ACC112 (cell line): ENCODE measurements around the gene ATRX.
A peak's percentile ranks its signal among the peaks of the same experiment; 100 is the strongest.
"Not testable (repeated sequence)": the region's sequence is repeated elsewhere in the genome, so short reads cannot be mapped to it uniquely, and the experiment has no call there.

Experiments
- H2AFZ ChIP-seq: fragments of 200-600 bp; sonication (generic); one replicate; pipeline ENCODE4 v1.6.0; 2017; ENCODE audit warnings: antibody characterized with exemption, low read length; ENCODE audit not compliant: unreplicated experiment
- H3K27ac ChIP-seq: fragments of 200-600 bp; sonication (generic); 2 replicates; pipeline ENCODE4 v1.5.1; 2014; ENCODE audit warnings: low read depth, mild to moderate bottlenecking, antibody characterized with exemption, low read length, moderate library complexity
- H3K27me3 ChIP-seq: fragments of 200-600 bp; sonication (generic); 2 replicates; pipeline ENCODE4 v1.6.1; 2014; ENCODE audit warnings: mild to moderate bottlenecking, antibody characterized with exemption, low read length, moderate library complexity, mixed read lengths; ENCODE audit not compliant: insufficient read depth
- H3K36me3 ChIP-seq: fragments of 200-600 bp; sonication (generic); 2 replicates; pipeline ENCODE4 v1.6.1; 2016; ENCODE audit warnings: mild to moderate bottlenecking, antibody characterized with exemption, low read length, moderate library complexity, mixed read lengths; ENCODE audit not compliant: insufficient read depth
- H3K4me1 ChIP-seq: fragments of 200-600 bp; sonication (generic); one replicate; pipeline ENCODE4 v1.6.1; 2016; ENCODE audit warnings: low read length, mixed read lengths; ENCODE audit not compliant: insufficient read depth, unreplicated experiment, control insufficient read depth
- H3K4me3 ChIP-seq: fragments of 200-600 bp; sonication (generic); 2 replicates; pipeline ENCODE4 v1.5.1; 2014; ENCODE audit warnings: mild to moderate bottlenecking, low read depth, low read length
- H3K79me2 ChIP-seq: fragments of 200-600 bp; sonication (generic); one replicate; pipeline ENCODE4 v1.6.0; 2016; ENCODE audit warnings: low read length; ENCODE audit not compliant: control insufficient read depth, unreplicated experiment, insufficient read depth

The ATRX gene, protein sequence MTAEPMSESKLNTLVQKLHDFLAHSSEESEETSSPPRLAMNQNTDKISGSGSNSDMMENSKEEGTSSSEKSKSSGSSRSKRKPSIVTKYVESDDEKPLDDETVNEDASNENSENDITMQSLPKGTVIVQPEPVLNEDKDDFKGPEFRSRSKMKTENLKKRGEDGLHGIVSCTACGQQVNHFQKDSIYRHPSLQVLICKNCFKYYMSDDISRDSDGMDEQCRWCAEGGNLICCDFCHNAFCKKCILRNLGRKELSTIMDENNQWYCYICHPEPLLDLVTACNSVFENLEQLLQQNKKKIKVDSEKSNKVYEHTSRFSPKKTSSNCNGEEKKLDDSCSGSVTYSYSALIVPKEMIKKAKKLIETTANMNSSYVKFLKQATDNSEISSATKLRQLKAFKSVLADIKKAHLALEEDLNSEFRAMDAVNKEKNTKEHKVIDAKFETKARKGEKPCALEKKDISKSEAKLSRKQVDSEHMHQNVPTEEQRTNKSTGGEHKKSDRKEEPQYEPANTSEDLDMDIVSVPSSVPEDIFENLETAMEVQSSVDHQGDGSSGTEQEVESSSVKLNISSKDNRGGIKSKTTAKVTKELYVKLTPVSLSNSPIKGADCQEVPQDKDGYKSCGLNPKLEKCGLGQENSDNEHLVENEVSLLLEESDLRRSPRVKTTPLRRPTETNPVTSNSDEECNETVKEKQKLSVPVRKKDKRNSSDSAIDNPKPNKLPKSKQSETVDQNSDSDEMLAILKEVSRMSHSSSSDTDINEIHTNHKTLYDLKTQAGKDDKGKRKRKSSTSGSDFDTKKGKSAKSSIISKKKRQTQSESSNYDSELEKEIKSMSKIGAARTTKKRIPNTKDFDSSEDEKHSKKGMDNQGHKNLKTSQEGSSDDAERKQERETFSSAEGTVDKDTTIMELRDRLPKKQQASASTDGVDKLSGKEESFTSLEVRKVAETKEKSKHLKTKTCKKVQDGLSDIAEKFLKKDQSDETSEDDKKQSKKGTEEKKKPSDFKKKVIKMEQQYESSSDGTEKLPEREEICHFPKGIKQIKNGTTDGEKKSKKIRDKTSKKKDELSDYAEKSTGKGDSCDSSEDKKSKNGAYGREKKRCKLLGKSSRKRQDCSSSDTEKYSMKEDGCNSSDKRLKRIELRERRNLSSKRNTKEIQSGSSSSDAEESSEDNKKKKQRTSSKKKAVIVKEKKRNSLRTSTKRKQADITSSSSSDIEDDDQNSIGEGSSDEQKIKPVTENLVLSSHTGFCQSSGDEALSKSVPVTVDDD (N-terminal part only)

DNA sequence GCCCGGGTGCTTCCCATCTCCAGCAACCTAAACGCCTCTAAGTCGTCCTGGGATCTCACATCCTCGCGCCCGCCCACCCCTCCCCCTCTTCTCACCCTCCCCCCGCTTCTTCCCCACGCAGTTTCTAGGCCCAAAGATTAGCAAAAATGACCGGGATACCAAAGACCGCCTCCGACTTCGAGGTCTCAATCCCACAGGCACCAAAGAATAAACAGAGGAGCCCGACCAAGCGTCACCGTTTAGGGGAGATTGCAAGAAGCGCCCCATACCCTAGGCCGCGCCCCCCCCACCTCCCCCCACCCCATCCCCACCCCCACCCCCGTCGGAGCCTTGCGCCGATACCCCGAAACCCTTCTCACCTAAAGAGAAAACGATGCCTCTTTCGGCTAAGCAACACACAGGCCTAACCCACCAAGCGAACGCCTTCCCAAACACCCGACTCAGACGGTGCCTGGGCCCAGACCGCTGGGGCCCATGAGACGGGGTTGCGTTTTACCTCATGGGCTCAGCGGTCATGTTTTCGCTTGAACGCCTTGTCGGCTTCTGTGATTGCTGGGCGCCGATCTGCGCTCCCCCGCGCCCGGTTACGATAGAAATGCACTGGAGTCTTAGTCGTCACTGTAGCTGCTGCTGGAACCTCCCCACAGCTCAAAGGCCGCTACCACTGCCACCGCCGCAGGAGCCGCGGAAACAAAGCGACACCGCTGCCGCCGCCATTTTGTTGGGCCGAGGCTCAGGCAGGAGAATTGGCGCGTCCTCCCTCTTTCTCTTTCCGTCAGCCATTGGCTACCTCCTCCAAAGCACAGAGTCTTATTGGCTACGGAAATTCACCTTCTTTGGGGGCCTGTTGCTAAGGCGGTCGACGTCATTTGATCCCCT lies at the start of gene ATRX:
ATRX (minus strand) TSS at position 731 of the 879 bp plus-strand sequence; CDS start at position 516, 215 bp downstream.
- Histone ChIP-seq H3K4me3 (peak within 1 kb of the TSS; percentile 79), H3K79me2 (peaks cover 41% of the 10 kb centered on the region), H3K4me1 (peaks cover 4% of the 10 kb centered on the region), H3K27ac (peak within 1 kb of the TSS; percentile 75), H2AFZ (peak within 1 kb of the TSS; percentile 85), H3K27me3 (no peaks in the 10 kb centered on the region), H3K36me3 (no peaks in the 10 kb centered on the region)

- H3K27me3 ChIP-seq, H3K4me3 ChIP-seq, H3K4me1 ChIP-seq, H3K79me2 ChIP-seq, H2AFZ ChIP-seq, H3K27ac ChIP-seq, H3K36me3 ChIP-seq: not testable (repeated sequence)
Measured at GRCh38 chrX:77831544-77831943, 45.5 kb upstream of the ATRX start.

GRCh38 chrX:77821989-77822388 lies 36.0 kb upstream of the ATRX start:
- H3K79me2 ChIP-seq, H2AFZ ChIP-seq, H3K36me3 ChIP-seq, H3K4me1 ChIP-seq, H3K27ac ChIP-seq, H3K27me3 ChIP-seq, H3K4me3 ChIP-seq: not testable (repeated sequence)

GRCh38 chrX:77820091-77820727 lies 34.2 kb upstream of the ATRX start:
- Histone ChIP-seq H3K79me2 (no peaks in the 10 kb centered on the region), H3K4me3 (no peak overlapping the region), H3K4me1 (no peaks in the 10 kb centered on the region), H3K27me3 (no peaks in the 10 kb centered on the region), H2AFZ (no peak overlapping the region), H3K27ac (no peak overlapping the region), H3K36me3 (no peaks in the 10 kb centered on the region)

- Histone ChIP-seq H3K27ac (no peak overlapping the region), H3K4me3 (no peak overlapping the region), H3K4me1 (no peaks in the 10 kb centered on the region), H2AFZ (no peak overlapping the region), H3K27me3 (no peaks in the 10 kb centered on the region), H3K79me2 (no peaks in the 10 kb centered on the region), H3K36me3 (no peaks in the 10 kb centered on the region)
Measured at GRCh38 chrX:77814210-77814609, 28.2 kb upstream of the ATRX start.

DNA sequence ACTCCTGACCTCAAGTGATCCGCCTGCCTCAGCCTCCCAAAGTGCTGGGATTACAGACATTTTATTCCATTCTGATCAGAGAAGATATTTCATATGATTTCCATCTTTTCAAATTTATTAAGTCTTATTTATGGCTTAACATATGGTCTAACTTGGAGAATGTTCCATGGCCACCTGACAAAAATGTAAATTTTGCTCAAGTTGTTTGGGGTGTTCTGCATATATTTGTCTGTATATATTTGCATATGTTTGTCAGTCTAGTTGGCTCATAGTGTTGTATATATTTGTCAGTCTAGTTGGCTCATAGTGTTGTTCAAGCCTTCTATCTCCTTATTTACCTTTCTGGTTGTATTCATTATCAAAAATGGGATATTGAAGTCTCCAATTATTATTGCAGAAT lies 16.2 kb upstream of the ATRX start:
- Histone ChIP-seq H3K4me3 (no peak overlapping the region), H2AFZ (no peak overlapping the region), H3K36me3 (no peaks in the 10 kb centered on the region), H3K27me3 (no peaks in the 10 kb centered on the region), H3K4me1 (no peaks in the 10 kb centered on the region), H3K27ac (no peak overlapping the region), H3K79me2 (no peaks in the 10 kb centered on the region)

GRCh38 chrX:77795124-77795523 lies 9.1 kb upstream of the ATRX start:
- Histone ChIP-seq H2AFZ (no peak overlapping the region), H3K36me3 (no peaks in the 10 kb centered on the region), H3K4me1 (no peaks in the 10 kb centered on the region), H3K27ac (no peak overlapping the region), H3K79me2 (no peaks in the 10 kb centered on the region), H3K4me3 (no peak overlapping the region), H3K27me3 (no peaks in the 10 kb centered on the region)

DNA sequence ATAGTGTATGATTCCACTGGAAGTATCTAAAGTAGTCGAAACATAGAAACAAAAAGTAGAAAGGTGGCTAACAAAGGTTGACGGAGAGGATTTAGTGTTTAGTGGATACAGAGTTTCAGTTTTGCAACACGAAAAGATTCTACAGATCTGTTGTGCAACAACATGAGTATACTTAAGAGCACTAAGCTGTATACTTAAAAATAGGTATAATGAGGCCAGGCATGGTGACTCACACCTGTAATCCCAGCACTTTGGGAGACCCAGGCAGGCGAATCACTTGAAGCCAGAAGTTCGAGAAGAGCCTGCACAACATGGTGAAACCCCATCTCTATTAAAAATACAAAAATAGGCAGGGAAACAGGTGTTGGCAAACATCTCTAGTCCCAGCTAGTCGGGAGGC lies 7.9 kb upstream of the ATRX start:
- H3K79me2 ChIP-seq, result no peaks in the 10 kb centered on the region
- H3K36me3 ChIP-seq, result no peaks in the 10 kb centered on the region
- H3K4me3 ChIP-seq, result no peak overlapping the region
- no peak overlapping the region for H2AFZ ChIP-seq
- no peaks in the 10 kb centered on the region for H3K27me3 ChIP-seq
- no peaks in the 10 kb centered on the region for H3K4me1 ChIP-seq
- H3K27ac ChIP-seq, result no peak overlapping the region

DNA sequence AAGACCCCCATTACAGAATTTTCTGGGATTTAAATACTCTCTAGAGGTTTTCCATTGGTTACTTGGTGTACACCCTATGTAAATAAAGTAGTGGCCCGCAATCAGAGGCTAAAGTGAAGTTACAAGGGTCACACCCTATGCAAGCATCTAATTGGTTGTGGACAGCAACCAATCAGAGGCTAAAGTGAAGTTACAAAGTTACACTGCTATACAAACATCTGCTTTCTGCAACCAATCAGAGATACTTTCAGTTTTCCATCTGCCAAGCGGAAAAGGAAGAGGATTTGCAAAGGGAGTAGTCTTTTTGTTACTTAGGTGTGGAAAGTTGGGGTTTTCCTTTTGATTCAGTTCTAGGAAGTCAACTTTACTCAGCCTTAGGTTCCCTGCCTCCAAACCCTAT lies 2.0 kb upstream of the ATRX start:
- Histone ChIP-seq H3K4me1 (peaks cover 4% of the 10 kb centered on the region), H3K36me3 (no peaks in the 10 kb centered on the region), H3K79me2 (peaks cover 23% of the 10 kb centered on the region), H3K27me3 (no peaks in the 10 kb centered on the region), H3K27ac (no peak overlapping the region), H2AFZ (peak overlapping the region; percentile 60), H3K4me3 (peak overlapping the region; percentile 64)
